HG03064 (cell line): Measurements from ENCODE around the gene CHST11.
A peak's percentile ranks its signal among the peaks of the same experiment; 100 is the strongest.
"Not testable (repeated sequence)": the region's sequence is repeated elsewhere in the genome, so short reads cannot be mapped to it uniquely, and the experiment has no call there.

Experiments
- ATAC-seq: cut with Tn5 transposase; IDR thresholded peaks from one replicate; pipeline ENCODE4 v1.9.1; 2021; ENCODE audit warnings: low read depth; ENCODE audit not compliant: unreplicated experiment

CHST11 gene

DNA sequence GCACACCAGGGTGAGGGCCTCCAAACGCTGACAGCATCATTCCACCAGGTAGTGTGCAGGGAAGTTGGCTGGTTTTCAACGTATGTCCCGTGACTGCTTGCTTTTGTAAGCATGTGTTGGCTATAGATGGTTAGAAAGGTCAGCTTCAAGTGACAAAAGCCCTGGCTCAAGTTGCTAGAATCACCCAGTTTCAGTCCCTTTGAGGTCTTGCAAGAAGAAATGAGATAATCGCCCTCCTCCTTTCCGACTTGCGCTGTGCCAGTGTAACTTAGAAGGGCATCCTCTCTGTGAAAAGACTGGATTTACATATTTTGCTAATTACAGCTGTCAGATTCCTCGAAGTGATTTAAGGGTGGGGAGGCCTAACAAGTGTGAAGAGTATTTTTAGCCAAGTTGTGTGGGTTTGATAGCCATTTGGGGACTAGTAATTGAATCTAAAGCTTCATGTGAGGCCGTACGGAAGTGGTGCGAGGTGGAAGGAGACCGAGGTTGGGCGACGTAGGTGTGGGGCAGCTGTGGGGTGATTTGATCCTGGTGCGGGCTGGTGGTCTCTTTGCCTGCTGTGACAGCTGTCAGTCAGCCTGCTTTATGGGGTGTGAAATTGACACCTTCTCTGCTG is 94.7 kb downstream of the CHST11 start:
- ATAC-seq: peak; percentile 57

- ATAC-seq: no peak
These were observed 96.7 kb downstream of the CHST11 start for GRCh38 chr12:104553421-104553820.

GRCh38 chr12:104555648-104556047 is 98.9 kb downstream of the CHST11 start:
- ATAC-seq: no peak

GRCh38 chr12:104557488-104558195 is 100.9 kb downstream of the CHST11 start:
- ATAC-seq: no peak

DNA sequence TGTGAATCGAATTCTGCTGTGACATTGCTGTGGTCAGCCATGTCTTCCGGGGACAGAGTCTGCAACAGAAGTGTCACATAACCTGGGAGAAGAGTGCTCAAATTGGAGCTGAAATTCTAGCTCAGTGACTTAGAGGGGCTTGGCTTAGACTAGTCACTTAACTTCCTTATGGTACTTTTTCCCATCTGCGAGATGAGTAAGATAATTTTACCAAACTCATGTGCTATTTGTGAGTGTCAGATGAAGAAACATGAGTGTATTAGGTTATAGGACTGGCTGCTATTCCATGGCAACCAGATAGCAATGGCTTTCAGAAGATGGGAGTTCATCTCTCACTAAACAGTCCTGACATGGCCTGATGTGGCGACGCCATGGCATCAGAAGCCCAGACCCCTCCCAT is 104.1 kb downstream of the CHST11 start:
- ATAC-seq: no peak

- ATAC-seq: no peak
These were observed 106.0 kb downstream of the CHST11 start for GRCh38 chr12:104562763-104563162.

GRCh38 chr12:104564662-104565061 is 107.9 kb downstream of the CHST11 start:
- ATAC-seq: not testable (repeated sequence)

- ATAC-seq: no peak
These were observed 109.0 kb downstream of the CHST11 start for GRCh38 chr12:104565606-104566243.

GRCh38 chr12:104566244-104566993 is 109.7 kb downstream of the CHST11 start:
- no peak for ATAC-seq

- ATAC-seq: no peak
These were observed 111.2 kb downstream of the CHST11 start for GRCh38 chr12:104567832-104568486.

DNA sequence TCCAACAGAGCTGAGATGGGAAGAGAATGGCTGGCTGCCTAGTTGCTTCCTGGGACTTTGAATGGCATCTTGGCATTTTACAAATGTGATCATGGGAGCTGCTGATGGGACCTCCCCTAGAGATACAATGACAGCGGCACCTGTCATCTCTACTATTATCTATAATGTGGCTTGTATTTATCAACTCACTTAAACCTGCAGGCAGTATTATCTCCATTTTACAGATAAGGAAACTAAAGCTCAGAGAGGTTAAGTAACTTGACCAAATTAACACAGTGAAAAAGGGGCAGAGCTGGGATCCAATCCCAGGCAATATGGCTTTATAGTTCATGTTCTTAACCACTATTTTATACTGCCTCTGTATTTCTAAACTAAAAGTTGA is 111.7 kb downstream of the CHST11 start:
- no peak for ATAC-seq

DNA sequence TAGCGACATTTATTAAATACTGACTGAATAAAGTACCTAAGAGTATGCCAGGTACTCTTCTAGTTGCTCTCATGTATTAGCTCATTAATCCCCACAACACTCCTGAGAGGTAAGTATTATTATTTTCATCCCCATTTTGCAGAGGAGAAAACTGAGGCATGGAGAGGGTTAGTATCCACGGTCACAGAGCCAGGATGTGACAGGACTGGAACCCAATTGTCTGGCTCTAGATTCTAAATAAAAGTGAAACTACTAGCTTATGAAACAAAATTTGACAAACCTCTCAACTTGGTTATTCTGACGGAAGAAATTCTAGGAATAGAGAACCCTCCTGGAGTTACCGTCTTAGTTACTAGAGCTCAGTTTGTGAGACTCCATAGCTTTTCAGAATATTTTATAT is 112.2 kb downstream of the CHST11 start:
- no peak for ATAC-seq

DNA sequence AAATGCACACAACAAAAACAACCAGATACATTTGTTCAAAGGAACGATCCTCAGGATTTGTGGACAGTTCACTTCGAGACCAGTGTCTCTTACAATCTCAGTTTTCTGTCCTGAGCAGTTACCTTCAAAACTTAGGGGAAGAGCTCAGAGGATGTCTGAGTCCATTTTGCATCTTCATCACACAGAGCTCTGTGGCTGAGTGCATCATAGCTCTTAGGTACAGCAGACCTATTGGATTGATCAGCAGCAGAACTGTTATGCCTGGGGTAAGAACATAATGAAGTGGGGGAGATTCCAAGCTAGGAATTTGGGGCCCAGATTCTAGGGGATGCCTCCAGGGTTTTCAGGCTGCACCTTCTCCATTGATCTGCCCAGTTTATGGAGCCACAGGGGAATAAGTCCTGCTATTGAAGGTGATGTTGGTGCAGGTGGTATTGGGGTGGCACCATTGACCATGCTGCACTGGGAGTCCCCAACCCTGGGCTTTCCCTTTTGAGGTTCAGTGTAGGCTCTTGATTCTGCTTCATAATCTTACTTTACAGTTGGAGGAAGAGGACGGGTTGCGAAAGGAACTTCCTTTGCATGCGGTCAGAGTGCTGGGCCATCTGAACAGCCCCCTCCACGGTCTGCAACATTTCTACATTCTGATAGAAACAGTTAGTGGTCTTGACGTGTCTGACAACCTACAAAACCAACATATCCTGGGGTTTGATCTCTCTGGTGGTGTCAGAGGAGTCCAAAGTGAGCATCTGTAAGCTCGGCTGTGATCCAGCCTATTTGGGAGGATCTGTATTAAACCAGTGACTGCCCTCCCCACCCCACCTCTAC is 112.8 kb downstream of the CHST11 start:
- ATAC-seq: peak; percentile 58

DNA sequence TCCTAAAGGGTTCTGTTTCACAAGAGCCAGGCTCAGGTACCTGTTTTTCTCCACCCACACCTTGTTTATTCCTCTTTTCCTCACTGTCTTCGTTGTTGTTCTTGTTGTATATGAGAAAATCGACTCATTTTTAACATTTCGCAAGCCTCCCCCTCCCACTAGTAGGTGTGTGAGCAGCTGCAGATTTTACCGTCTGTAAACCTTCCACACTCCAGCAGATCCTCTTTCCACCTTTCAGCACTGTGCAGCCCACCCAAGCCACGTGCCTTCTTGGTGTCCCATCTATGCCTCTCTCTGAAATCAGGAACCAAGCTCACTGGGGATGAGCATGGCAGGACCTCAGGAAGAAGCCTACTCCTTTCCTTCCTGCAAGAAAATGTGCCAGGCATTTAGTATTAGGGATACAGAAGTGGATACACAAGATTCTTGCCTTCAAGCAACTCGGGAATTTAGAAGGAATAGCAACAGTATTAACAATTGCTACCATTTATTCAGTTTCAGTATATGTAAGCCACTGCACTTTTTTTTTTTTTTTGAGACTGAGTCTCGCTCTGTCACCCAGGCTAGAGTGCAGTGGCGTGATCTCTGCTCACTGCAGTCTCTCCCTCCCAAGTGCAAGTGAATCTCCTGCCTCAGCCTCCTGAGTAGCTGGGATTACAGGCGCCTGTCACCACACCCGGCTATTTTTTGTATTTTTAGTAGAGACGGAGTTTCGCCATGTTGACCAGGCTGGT is 113.6 kb downstream of the CHST11 start:
- no peak for ATAC-seq

GRCh38 chr12:104571328-104571727 is 114.6 kb downstream of the CHST11 start:
- ATAC-seq: no peak

DNA sequence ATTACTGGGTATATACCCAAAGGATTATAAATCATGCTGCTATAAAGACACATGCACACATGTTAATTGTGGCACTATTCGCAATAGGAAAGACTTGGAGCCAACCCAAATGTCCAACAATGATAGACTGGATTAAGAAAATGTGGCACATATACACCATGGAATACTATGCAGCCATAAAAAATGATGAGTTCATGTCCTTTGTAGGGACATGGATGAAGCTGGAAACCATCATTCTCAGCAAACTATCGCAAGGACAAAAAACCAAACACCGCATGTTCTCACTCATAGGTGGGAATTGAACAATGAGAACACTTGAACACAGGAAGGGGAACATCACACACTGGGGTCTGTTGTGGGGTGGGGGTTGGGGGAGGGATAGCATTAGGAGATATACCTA is 117.6 kb downstream of the CHST11 start:
- not testable (repeated sequence) for ATAC-seq

DNA sequence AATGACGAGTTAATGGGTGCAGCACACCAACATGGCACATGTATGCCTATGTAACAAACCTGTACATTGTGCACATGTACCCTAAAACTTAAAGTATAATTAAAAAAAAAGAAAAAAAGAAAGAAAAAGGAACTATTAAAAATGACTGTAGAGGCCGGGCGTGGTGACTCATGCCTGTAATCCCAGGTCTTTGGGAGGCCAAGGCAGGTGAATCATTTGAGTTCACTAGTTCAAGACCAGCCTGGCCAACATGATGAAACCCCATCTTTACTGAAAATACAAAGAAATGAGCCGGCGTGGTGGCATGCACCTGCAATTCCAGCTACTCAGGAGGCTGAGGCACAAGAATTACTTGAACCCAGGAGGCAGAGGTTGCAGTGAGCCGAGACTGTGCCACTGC is 118.0 kb downstream of the CHST11 start:
- ATAC-seq: not testable (repeated sequence)

DNA sequence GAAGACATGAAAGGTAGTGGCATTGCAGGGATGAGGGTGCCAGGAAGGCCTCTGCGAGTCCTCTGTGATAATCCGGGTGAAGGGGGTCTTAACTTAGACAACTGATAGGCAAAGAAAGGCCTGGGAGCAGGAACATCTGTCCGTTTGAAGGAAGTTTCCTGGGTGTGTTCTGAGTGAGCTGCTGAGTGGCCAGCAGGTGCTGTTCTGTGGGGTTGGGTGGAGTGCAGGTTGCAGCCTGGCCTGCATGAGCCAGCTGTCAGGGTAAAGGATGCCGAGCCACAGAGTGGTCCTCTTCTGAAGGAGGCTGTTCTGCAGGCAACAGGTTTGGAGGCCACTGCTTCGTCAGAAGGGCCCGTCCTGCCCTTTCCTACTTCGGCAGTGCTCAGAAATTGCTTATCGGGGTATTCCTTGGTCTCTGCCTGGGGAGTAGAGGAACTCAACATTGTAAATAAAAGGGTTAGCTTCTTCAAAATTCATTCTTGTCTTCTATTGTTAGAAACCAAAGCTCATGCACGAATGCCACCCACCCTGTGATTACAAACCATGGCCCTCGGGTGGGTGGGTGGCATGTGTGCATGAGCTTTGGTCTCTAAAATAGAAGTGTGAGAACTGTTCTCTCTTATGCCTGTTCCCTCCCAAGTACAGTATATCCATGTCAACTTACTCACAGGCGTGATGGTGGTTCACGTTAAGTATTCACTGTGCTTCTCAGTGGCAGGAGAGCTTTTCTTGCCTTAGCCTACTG is 118.9 kb downstream of the CHST11 start:
- ATAC-seq: no peak
